SH-SY5Y (cell line): ENCODE measurements around the gene CCNB1.

Source experiments
- GATA2 ChIP-seq: IDR thresholded peaks from 2 replicates; pipeline ENCODE4 v1.6.1; 2011; ENCODE audit warnings: mild to moderate bottlenecking, low read depth, low read length
- GATA3 ChIP-seq: IDR thresholded peaks from 2 replicates; pipeline ENCODE4 v1.6.1; 2011; ENCODE audit warnings: low read depth, mild to moderate bottlenecking, low read length, moderate library complexity

DNA sequence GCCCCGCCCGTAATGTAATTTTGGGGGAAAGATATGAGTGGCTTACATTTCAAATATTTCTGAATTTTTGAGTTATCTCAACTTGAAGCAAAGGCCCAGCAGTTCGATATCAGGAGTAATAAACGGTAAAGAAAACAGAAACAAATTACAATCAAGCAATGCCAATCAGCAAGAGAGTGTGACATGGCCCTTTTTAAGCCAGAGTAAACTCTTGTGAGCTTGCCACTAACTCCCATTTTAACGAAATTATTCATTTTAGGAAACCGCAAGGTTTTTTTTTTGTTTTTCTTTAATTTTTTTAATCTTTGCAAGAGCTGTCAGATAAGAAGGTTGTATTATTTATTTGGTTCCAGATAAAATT, 50.2 kb downstream of the CCNB1 start:
- TF ChIP-seq GATA2 (no peak), GATA3 (no peak)
